Activated naive CD8-positive, alpha-beta T cell treated with anti-CD3 and anti-CD28 coated beads, Interleukin-2, amount 50 U/mL, for 16 hours (primary cell): ENCODE measurements around the gene TCERG1L.
"Not testable (repeated sequence)": the region's sequence is repeated elsewhere in the genome, so short reads cannot be mapped to it uniquely, and the experiment has no call there.

ENCODE experiments used
- DNase-seq: peaks from one replicate; pipeline ENCODE4 v3.0.0-alpha.2; 2020; ENCODE audit warnings: low read depth, low spot score

Gene TCERG1L

GRCh38 chr10:131249955-131250344 lies 61.6 kb downstream of the TCERG1L start:
- DNase-seq, result no peak

GRCh38 chr10:131249238-131249954 lies 62.1 kb downstream of the TCERG1L start:
- DNase-seq, result no peak

- DNase-seq, result no peak
Measured at GRCh38 chr10:131248376-131249165, 63.0 kb downstream of the TCERG1L start.

- no peak for DNase-seq
Measured at GRCh38 chr10:131247873-131248272, 63.6 kb downstream of the TCERG1L start.

- DNase-seq, result no peak
Measured at GRCh38 chr10:131246775-131247174, 64.7 kb downstream of the TCERG1L start.

- no peak for DNase-seq
Measured at GRCh38 chr10:131246089-131246488, 65.4 kb downstream of the TCERG1L start.

- no peak for DNase-seq
Measured at GRCh38 chr10:131245475-131246059, 66.0 kb downstream of the TCERG1L start.

GRCh38 chr10:131244836-131245235 lies 66.7 kb downstream of the TCERG1L start:
- DNase-seq, result no peak

GRCh38 chr10:131243076-131243475 lies 68.4 kb downstream of the TCERG1L start:
- DNase-seq, result no peak

GRCh38 chr10:131242007-131242406 lies 69.5 kb downstream of the TCERG1L start:
- no peak for DNase-seq

GRCh38 chr10:131240691-131241090 lies 70.8 kb downstream of the TCERG1L start:
- DNase-seq, result no peak

GRCh38 chr10:131239926-131240325 lies 71.6 kb downstream of the TCERG1L start:
- no peak for DNase-seq

GRCh38 chr10:131239450-131239849 lies 72.1 kb downstream of the TCERG1L start:
- DNase-seq, result no peak

- no peak for DNase-seq
Measured at GRCh38 chr10:131238669-131239280, 72.7 kb downstream of the TCERG1L start.

- no peak for DNase-seq
Measured at GRCh38 chr10:131237991-131238651, 73.4 kb downstream of the TCERG1L start.

GRCh38 chr10:131234606-131235005 lies 76.9 kb downstream of the TCERG1L start:
- DNase-seq, result not testable (repeated sequence)

GRCh38 chr10:131233611-131234258 lies 77.8 kb downstream of the TCERG1L start:
- no peak for DNase-seq

- no peak for DNase-seq
Measured at GRCh38 chr10:131231965-131232541, 79.5 kb downstream of the TCERG1L start.

GRCh38 chr10:131231323-131231964 lies 80.1 kb downstream of the TCERG1L start:
- DNase-seq, result no peak

- DNase-seq, result no peak
Measured at GRCh38 chr10:131230641-131231322, 80.7 kb downstream of the TCERG1L start.
